Breast epithelium (tissue), 4 donors: Measurements from ENCODE around the gene UCHL1. TPM values are rescaled to one million over a fixed set of nuclear protein-coding genes. Genes with fewer than 3 reads are reported as not detected.
"Not testable (repeated sequence)": the region's sequence is repeated elsewhere in the genome, so short reads cannot be mapped to it uniquely, and the experiment has no call there.

ENCODE experiments used
- DNase-seq, 2 donors: peaks; one replicate each; pipeline ENCODE4 v3.0.0-alpha.2; 2019; ENCODE audit warnings: low spot score in 2 of 2
- H3K27ac ChIP-seq, 2 donors: fragments of 200-600 bp; sonication (generic) in 1 of 2; one replicate each; pipeline ENCODE4 v1.5.1; 2016 to 2019; ENCODE audit warnings: mild to moderate bottlenecking in 1 of 2
- H3K27me3 ChIP-seq, 2 donors: fragments of 200-600 bp; sonication (generic) in 1 of 2; one replicate each; pipeline versions ENCODE4 v1.5.1 to v1.6.0; 2017 to 2019; ENCODE audit warnings: control low read depth in 1 of 2, mild to moderate bottlenecking in 1 of 2
- H3K36me3 ChIP-seq: fragments of 200-600 bp; one replicate; pipeline ENCODE4 v1.5.1; 2019
- H3K4me1 ChIP-seq, 2 donors: fragments of 200-600 bp; sonication (generic); one replicate each; pipeline ENCODE4 v1.5.1; 2016 to 2019; ENCODE audit warnings: control low read depth in 1 of 2
- H3K4me3 ChIP-seq, 3 donors: fragments of 200-600 bp; sonication (generic); 1 replicate in 2 of 3; 2 replicates in 1 of 3; pipeline ENCODE4 v1.5.1; 2016 to 2019; ENCODE audit warnings: mild to moderate bottlenecking in 3 of 3, moderate library complexity in 2 of 3
- H3K9me3 ChIP-seq, 2 donors: fragments of 200-600 bp; sonication (generic) in 1 of 2; one replicate each; pipeline ENCODE4 v1.5.1; 2016 to 2019; ENCODE audit warnings: control low read depth in 1 of 2
- CTCF ChIP-seq, 3 donors: fragments of 450-650 bp; IDR thresholded peaks; one replicate each; pipeline ENCODE4 v1.5.1; 2016 to 2017; ENCODE audit warnings: antibody characterized with exemption in 3 of 3, mild to moderate bottlenecking in 3 of 3, moderate library complexity in 3 of 3
- POLR2A ChIP-seq: fragments of 450-650 bp; IDR thresholded peaks from one replicate; pipeline ENCODE4 v1.6.1; 2016; ENCODE audit warnings: antibody characterized with exemption, mild to moderate bottlenecking, moderate library complexity
- POLR2AphosphoS5 ChIP-seq, 3 donors: sonication (generic); formaldehyde crosslinking; IDR thresholded peaks; one replicate each; pipeline ENCODE4 v1.6.1; 2017; ENCODE audit warnings: antibody characterized with exemption in 3 of 3
- intact Hi-C: fragments of 100-400 bp; cut with DNase I; formaldehyde crosslinking; loops from one replicate; pipeline ENCODE4 v1.15.1; 2023; ENCODE audit warnings: low total_unique reads
- total RNA-seq, 3 donors: library from RNA; depleted of rRNA; stranded (reverse); fragments of >200 nt; gene quantifications; one replicate each; pipeline ENCODE4 v1.1.0, GENCODE V29; 2016

The UCHL1 gene
- total RNA-seq, 3 donors from 2014 or later: 21.3 to 143 (median 33.1) TPM

- intact Hi-C loops: no loop called here
- no peak for DNase-seq
- no peaks in the 10 kb centered on the region for H3K9me3 ChIP-seq
- H3K27me3 ChIP-seq: no peaks in the 10 kb centered on the region
- no peaks in the 10 kb centered on the region for H3K36me3 ChIP-seq
- no peak overlapping the region for H3K4me3 ChIP-seq
- no peak overlapping the region for H3K27ac ChIP-seq
- TF ChIP-seq CTCF (IDR thresholded peaks at IDR 0.05): no peak
- no peak for TF ChIP-seq POLR2AphosphoS5 (IDR thresholded peaks at IDR 0.05)
- TF ChIP-seq POLR2A: no peak
- no peaks in the 10 kb centered on the region for H3K4me1 ChIP-seq
Observed at GRCh38 chr4:41264212-41264611, 7.5 kb downstream of the UCHL1 start.

- no peaks in the 10 kb centered on the region for H3K4me1 ChIP-seq
- intact Hi-C loops: no loop called here
- no peak overlapping the region for H3K4me3 ChIP-seq
- H3K27ac ChIP-seq: no peak overlapping the region
- H3K27me3 ChIP-seq: no peaks in the 10 kb centered on the region
- TF ChIP-seq POLR2A (no peak), POLR2AphosphoS5 (IDR thresholded peaks at IDR 0.05) (no peak), CTCF (IDR thresholded peaks at IDR 0.05) (no peak)
- H3K36me3 ChIP-seq: no peaks in the 10 kb centered on the region
- H3K9me3 ChIP-seq: no peaks in the 10 kb centered on the region
- no peak for DNase-seq
Observed at GRCh38 chr4:41267997-41268396, 11.3 kb downstream of the UCHL1 start.

- Histone ChIP-seq H3K27me3 (no peaks in the 10 kb centered on the region), H3K9me3 (no peaks in the 10 kb centered on the region), H3K4me3 (no peak overlapping the region), H3K36me3 (no peaks in the 10 kb centered on the region), H3K27ac (no peak overlapping the region), H3K4me1 (no peaks in the 10 kb centered on the region)
- no peak for TF ChIP-seq CTCF (IDR thresholded peaks at IDR 0.05)
- DNase-seq: no peak
- intact Hi-C loops: no loop called here
Observed at GRCh38 chr4:41268721-41269517, 12.2 kb downstream of the UCHL1 start.

GRCh38 chr4:41269682-41270081 is 13.0 kb downstream of the UCHL1 start:
- H3K4me1 ChIP-seq: no peaks in the 10 kb centered on the region
- no peak for DNase-seq
- no peaks in the 10 kb centered on the region for H3K36me3 ChIP-seq
- TF ChIP-seq POLR2A: no peak
- TF ChIP-seq CTCF (IDR thresholded peaks at IDR 0.05): no peak
- no peak for TF ChIP-seq POLR2AphosphoS5 (IDR thresholded peaks at IDR 0.05)
- no peak overlapping the region for H3K27ac ChIP-seq
- H3K27me3 ChIP-seq: no peaks in the 10 kb centered on the region
- intact Hi-C loops: no loop called here
- no peaks in the 10 kb centered on the region for H3K9me3 ChIP-seq
- H3K4me3 ChIP-seq: no peak overlapping the region

- not testable (repeated sequence) for H3K4me3 ChIP-seq, H3K36me3 ChIP-seq, DNase-seq
Observed at GRCh38 chr4:41275931-41276330, 19.2 kb downstream of the UCHL1 start.

More at GRCh38 chr4:41275931-41276330, 19.2 kb downstream of the UCHL1 start:
- H3K9me3 ChIP-seq, H3K27me3 ChIP-seq, intact Hi-C loops, H3K27ac ChIP-seq, H3K4me1 ChIP-seq: not testable (repeated sequence)
